ENCODE measurements around the gene RAP1GAP. TPM values are rescaled to one million over a fixed set of nuclear protein-coding genes. Genes with fewer than 3 reads are reported as not detected.

Gene RAP1GAP
- total and polyA plus RNA-seq, 4 donors, result 8.6 to 23.1 (median 11.3) TPM

- Histone ChIP-seq H3K4me3 (ENCODE audit: low read depth in 1 of 3, low read length in 3 of 3) (no peak overlapping the region), H3K4me1 (ENCODE audit: control insufficient read depth in 4 of 4, insufficient read depth in 4 of 4, low read length in 3 of 4) (no peaks in the 10 kb centered on the region), H3K9me3 (ENCODE audit: control insufficient read depth in 4 of 4, low read length in 3 of 4) (no peaks in the 10 kb centered on the region), H3K27me3 (ENCODE audit: control insufficient read depth in 4 of 4, insufficient read depth in 4 of 4, low read length in 3 of 4) (no peaks in the 10 kb centered on the region), H3K9ac (ENCODE audit: low read depth in 1 of 2, low read length in 2 of 2) (no peak overlapping the region), H3K36me3 (ENCODE audit: control insufficient read depth in 4 of 4, insufficient read depth in 3 of 4, low read depth in 1 of 4, low read length in 3 of 4) (peaks cover 0 to 7% (median 3%) of the 10 kb centered on the region in 4 donors), H3K27ac (ENCODE audit: low read depth in 1 of 2, low read length in 2 of 2) (no peak overlapping the region)
- no peak for DNase-seq (ENCODE audit: low spot score)
- WGBS, result 87% methylated on average over 11 of the region's 11 CpGs
- TF ChIP-seq FOXA1 (IDR thresholded peaks at IDR 0.05) (no peak), EGR1 (IDR thresholded peaks at IDR 0.05; ENCODE audit: low read depth in 2 of 2) (no peak), FOXA2 (IDR thresholded peaks at IDR 0.05) (no peak), NR2F2 (IDR thresholded peaks at IDR 0.05) (no peak), HNF4G (IDR thresholded peaks at IDR 0.05) (no peak), ATF3 (IDR thresholded peaks at IDR 0.05) (no peak), TAF1 (conservative IDR thresholded peaks at IDR 0.05) (no peak), CTCF (IDR thresholded peaks at IDR 0.05; ENCODE audit: low read depth, low read length, missing input control) (no peak), RXRA (IDR thresholded peaks at IDR 0.05) (no peak)
Observed at GRCh38 chr1:21614419-21615115, 54.6 kb downstream of the RAP1GAP start.

- no peaks in the 10 kb centered on the region for H3K4me1 ChIP-seq (ENCODE audit: control insufficient read depth in 4 of 4, insufficient read depth in 4 of 4, low read length in 3 of 4)
- TF ChIP-seq HNF4G (IDR thresholded peaks at IDR 0.05) (no peak), JUND (IDR thresholded peaks at IDR 0.05) (no peak), TAF1 (conservative IDR thresholded peaks at IDR 0.05) (no peak)
Observed at GRCh38 chr1:21613072-21613867, 55.9 kb downstream of the RAP1GAP start.

GRCh38 chr1:21612057-21612456 is 57.1 kb downstream of the RAP1GAP start:
- H3K4me3 ChIP-seq (ENCODE audit: low read depth in 1 of 3, low read length in 3 of 3), result no peak overlapping the region
- no peaks in the 10 kb centered on the region for H3K4me1 ChIP-seq (ENCODE audit: control insufficient read depth in 4 of 4, insufficient read depth in 4 of 4, low read length in 3 of 4)
- no peaks in the 10 kb centered on the region for H3K27me3 ChIP-seq (ENCODE audit: control insufficient read depth in 4 of 4, insufficient read depth in 4 of 4, low read length in 3 of 4)
- DNase-seq (ENCODE audit: low spot score), result no peak
- H3K36me3 ChIP-seq (ENCODE audit: control insufficient read depth in 4 of 4, insufficient read depth in 3 of 4, low read depth in 1 of 4, low read length in 3 of 4), result peaks cover 0 to 7% (median 3%) of the 10 kb centered on the region in 4 donors
- no peak overlapping the region for H3K27ac ChIP-seq (ENCODE audit: low read depth in 1 of 2, low read length in 2 of 2)
- WGBS, result 96% methylated on average over 13 of the region's 13 CpGs
- H3K9ac ChIP-seq (ENCODE audit: low read depth in 1 of 2, low read length in 2 of 2), result no peak overlapping the region
- TF ChIP-seq HNF4A (conservative IDR thresholded peaks at IDR 0.05), result no peak
- TF ChIP-seq CTCF (IDR thresholded peaks at IDR 0.05; ENCODE audit: low read depth, low read length, missing input control), result no peak
- no peak for TF ChIP-seq TAF1 (conservative IDR thresholded peaks at IDR 0.05)
- no peak for TF ChIP-seq JUND (IDR thresholded peaks at IDR 0.05)
- TF ChIP-seq RAD21 (IDR thresholded peaks at IDR 0.05), result no peak
- TF ChIP-seq NR2F2 (IDR thresholded peaks at IDR 0.05), result no peak
- TF ChIP-seq SP1 (IDR thresholded peaks at IDR 0.05), result no peak
- no peak for TF ChIP-seq FOXA2 (IDR thresholded peaks at IDR 0.05)
- TF ChIP-seq YY1 (IDR thresholded peaks at IDR 0.05), result no peak
- no peak for TF ChIP-seq ATF3 (IDR thresholded peaks at IDR 0.05)
- TF ChIP-seq MAX (IDR thresholded peaks at IDR 0.05), result no peak
- no peak for TF ChIP-seq GABPA (IDR thresholded peaks at IDR 0.05 in 1 of 2, conservative IDR thresholded peaks at IDR 0.05 in 1 of 2)
- no peak for TF ChIP-seq FOXA1 (IDR thresholded peaks at IDR 0.05)
- no peak for TF ChIP-seq HNF4G (IDR thresholded peaks at IDR 0.05)
- TF ChIP-seq RXRA (IDR thresholded peaks at IDR 0.05), result no peak
- TF ChIP-seq REST (IDR thresholded peaks at IDR 0.05), result no peak
- H3K9me3 ChIP-seq (ENCODE audit: control insufficient read depth in 4 of 4, low read length in 3 of 4), result no peaks in the 10 kb centered on the region

More at GRCh38 chr1:21613072-21613867, 55.9 kb downstream of the RAP1GAP start:
- Histone ChIP-seq H3K27ac (ENCODE audit: low read depth in 1 of 2, low read length in 2 of 2) (no peak overlapping the region), H3K9me3 (ENCODE audit: control insufficient read depth in 4 of 4, low read length in 3 of 4) (no peaks in the 10 kb centered on the region), H3K9ac (ENCODE audit: low read depth in 1 of 2, low read length in 2 of 2) (no peak overlapping the region), H3K4me3 (ENCODE audit: low read depth in 1 of 3, low read length in 3 of 3) (no peak overlapping the region), H3K36me3 (ENCODE audit: control insufficient read depth in 4 of 4, insufficient read depth in 3 of 4, low read depth in 1 of 4, low read length in 3 of 4) (peaks cover 0 to 7% (median 3%) of the 10 kb centered on the region in 4 donors), H3K27me3 (ENCODE audit: control insufficient read depth in 4 of 4, insufficient read depth in 4 of 4, low read length in 3 of 4) (no peaks in the 10 kb centered on the region)
- peak; percentile 71 for DNase-seq (ENCODE audit: low spot score)
- 95% methylated on average over 19 of the region's 19 CpGs for WGBS

All from liver (tissue), 9 donors.